ENCODE results near the gene GRM8.
A peak's percentile ranks its signal among the peaks of the same experiment; 100 is the strongest.

Gene GRM8

DNA sequence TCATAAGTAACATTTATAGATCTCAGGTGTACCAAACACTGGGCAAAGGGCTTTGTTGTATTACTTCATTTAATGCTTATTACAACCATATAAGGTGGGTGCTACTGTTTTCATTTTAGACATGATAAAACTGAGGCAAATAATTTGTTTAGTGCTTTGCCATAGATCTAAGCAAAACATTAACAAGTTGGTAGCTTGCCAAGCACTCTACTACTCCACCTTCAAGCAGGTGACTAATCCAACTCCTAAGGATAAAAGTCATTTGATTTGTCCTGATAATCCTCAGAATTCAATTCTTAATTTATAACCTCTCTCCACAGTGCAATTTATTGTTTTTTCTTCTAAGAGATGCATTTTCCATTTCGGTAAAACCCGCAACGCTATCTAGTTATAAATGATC is 646.4 kb downstream of the GRM8 start:
- TF ChIP-seq, protein P1, sequence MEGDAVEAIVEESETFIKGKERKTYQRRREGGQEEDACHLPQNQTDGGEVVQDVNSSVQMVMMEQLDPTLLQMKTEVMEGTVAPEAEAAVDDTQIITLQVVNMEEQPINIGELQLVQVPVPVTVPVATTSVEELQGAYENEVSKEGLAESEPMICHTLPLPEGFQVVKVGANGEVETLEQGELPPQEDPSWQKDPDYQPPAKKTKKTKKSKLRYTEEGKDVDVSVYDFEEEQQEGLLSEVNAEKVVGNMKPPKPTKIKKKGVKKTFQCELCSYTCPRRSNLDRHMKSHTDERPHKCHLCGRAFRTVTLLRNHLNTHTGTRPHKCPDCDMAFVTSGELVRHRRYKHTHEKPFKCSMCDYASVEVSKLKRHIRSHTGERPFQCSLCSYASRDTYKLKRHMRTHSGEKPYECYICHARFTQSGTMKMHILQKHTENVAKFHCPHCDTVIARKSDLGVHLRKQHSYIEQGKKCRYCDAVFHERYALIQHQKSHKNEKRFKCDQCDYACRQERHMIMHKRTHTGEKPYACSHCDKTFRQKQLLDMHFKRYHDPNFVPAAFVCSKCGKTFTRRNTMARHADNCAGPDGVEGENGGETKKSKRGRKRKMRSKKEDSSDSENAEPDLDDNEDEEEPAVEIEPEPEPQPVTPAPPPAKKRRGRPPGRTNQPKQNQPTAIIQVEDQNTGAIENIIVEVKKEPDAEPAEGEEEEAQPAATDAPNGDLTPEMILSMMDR (IDR thresholded peaks at IDR 0.05; ENCODE audit: insufficient read depth, missing control alignments): no peak
- no peak for DNase-seq (ENCODE audit: insufficient read length, low spot score)
- no peak for FAIRE-seq

DNA sequence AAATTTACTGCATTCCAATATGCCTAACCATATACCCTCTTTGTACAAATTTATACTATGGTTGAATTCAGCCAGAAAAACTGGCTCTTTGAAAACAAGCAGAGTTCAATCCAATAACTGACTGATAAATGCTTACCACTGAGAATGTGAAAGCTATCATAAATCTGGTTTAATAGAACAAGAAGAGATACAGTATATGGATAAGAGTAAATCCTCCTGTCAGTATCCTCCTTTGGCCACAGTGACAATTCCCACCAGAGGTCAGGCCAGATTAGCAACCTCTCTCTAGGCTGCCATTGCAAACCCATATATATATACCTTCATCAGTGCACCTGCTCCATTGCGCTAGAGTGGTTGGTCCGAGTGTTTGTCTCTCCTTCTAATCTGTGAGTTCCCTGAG is 647.2 kb downstream of the GRM8 start:
- no peak for DNase-seq (ENCODE audit: insufficient read length, low spot score)
- FAIRE-seq: no peak
- TF ChIP-seq, protein P1 (IDR thresholded peaks at IDR 0.05; ENCODE audit: insufficient read depth, missing control alignments): no peak

DNA sequence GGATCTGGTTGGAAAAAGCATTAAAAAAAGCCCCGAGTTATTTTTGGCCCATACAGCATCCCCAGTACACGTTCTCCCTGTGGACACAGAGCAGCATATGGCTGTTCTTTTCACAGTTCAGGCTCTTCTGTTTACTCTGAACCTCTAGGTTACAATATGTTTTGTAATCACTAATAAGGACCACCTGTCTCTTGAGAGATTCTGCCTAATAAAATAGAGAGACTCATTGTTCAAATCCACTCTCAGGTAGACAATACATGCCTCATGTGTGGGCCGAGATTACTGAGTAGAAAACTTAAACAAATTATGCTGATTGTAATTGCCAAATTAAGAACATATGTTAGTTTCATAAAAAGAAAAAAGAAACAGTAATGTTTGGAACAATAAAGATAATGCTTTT is 647.7 kb downstream of the GRM8 start:
- FAIRE-seq: no peak
- no peak for DNase-seq (ENCODE audit: insufficient read length, low spot score)
- TF ChIP-seq, protein P1 (IDR thresholded peaks at IDR 0.05; ENCODE audit: insufficient read depth, missing control alignments): no peak

DNA sequence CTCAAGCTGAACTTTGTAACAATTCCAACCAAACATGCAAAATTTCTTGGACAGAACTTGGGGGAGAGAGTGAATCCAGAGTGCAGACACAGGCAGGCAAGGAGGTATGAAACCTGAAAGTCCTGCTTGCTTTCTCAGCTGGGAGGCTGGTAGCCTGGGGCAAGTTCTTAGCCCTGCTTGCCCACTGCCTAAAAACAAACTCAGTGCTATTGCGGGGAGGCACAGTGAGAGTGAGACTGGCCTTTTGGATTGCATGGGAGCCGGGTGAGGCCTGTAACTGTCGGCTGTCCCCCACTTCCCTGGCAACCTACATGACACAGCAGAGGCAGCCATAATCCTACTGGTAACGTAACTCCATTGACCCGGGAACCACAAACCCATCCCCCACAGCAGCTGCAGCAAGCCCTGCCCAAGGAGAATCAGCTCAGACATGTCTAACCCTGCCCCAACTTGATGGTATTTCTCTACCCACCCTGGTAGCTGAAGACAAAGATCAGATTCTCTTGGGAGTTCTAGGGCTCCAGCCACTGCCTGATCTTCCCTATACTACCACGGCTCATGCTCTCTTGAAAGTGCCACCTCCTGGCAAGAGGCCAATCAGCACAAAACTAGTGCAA is 663.6 kb downstream of the GRM8 start:
- TF ChIP-seq, protein P1 (IDR thresholded peaks at IDR 0.05; ENCODE audit: insufficient read depth, missing control alignments): no peak
- DNase-seq (ENCODE audit: insufficient read length, low spot score): no peak
- FAIRE-seq: no peak

DNA sequence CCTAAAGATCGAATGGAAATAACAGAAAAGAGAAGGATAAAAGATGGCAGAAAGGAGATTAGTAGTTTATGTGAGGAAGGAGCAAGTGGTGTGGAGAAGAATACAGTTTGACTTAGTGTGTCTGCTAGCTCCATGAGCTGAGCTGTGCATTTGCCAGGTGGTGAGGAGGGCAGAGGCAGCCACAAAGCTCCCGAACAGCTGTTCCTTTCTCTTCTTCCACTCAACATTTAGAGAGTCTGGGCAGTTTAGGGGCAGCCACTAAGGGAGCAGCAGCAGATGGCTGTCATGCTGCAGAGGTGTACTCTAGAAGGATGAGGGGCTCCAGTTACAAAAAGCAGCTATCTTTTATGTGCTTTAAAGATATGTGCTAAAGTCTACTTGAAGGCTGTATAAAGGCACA is 674.4 kb downstream of the GRM8 start:
- no peak for DNase-seq (ENCODE audit: insufficient read length, low spot score)
- TF ChIP-seq, protein P1 (IDR thresholded peaks at IDR 0.05; ENCODE audit: insufficient read depth, missing control alignments): no peak
- FAIRE-seq: peak; percentile 87

DNA sequence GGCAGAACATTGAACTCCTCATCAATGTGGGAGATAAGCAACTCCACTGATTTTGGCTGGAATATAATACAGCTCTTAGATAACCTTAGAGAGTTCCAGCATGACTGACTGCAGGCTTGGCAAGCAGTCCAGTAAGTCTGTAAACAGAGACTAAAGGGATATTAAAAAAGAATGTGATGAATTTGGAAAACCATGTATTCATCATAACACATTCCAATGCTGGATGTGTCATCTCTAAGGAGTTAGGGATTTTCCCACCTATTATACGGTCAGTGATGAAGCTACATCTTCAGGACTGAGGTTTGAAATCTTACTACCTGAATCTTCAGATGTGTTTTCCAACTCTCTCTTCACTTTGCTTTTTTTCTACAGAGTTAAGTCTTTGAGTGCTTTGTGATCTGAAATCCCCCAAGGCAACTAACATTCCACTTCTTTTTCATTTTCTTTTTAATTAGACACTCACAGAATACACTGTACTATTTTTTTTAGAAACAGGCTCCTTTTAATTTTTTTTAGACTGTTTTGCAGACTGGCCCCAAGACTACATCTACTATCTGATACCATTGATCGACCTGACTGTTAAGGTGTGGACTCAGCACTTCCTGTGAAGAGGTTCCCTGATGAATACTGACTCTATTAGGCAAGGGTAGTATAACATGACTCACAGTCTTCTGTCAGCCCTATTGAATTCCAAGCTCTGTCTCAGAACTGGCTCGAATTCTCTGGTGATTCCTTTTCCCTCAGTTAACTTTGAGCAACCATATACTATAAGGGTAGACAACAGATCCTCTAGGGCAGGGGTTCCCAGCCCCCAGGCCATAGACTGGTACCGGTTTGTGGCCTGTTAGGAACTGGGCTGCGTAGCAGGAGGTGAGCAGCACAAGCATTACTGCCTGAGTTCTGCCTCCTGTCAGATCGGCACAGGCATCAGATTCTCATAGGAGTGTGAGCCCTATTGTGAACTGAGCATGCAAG is 678.2 kb downstream of the GRM8 start:
- TF ChIP-seq, protein P1 (IDR thresholded peaks at IDR 0.05; ENCODE audit: insufficient read depth, missing control alignments): no peak
- FAIRE-seq: no peak

DNA sequence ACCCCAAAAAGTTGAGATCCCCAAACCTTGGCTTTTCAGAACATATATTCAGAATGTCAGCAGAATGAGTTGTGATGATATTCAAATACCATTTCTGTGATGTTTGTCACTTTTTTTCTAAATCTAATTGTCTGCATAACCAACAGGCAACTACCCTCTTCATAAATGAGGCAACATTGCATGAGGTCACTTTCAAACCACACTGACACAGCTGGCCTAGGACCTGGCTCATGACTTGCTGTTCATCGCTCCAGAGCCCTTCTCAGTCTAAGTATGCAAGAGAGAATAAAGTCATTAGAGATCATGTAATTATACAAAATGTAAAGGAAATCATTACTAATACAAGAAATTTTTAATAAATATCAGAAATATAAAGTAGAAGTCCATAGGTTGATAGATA is 681.9 kb downstream of the GRM8 start:
- TF ChIP-seq, protein P1 (IDR thresholded peaks at IDR 0.05; ENCODE audit: insufficient read depth, missing control alignments): no peak
- no peak for DNase-seq (ENCODE audit: insufficient read length, low spot score)
- no peak for FAIRE-seq

More for the DNA sequence above, 678.2 kb downstream of the GRM8 start:
- no peak for DNase-seq (ENCODE audit: insufficient read length, low spot score)
